A549 (cell line): Measurements from ENCODE around the gene CFAP410.

Source experiments
- EHMT2 ChIP-seq: fragments of 200-600 bp; sonication (generic); IDR thresholded peaks from 2 replicates; pipeline ENCODE4 v1.6.1; 2016; ENCODE audit warnings: antibody characterized with exemption, low read depth, mild to moderate bottlenecking, moderate library complexity
- GATA3 ChIP-seq: IDR thresholded peaks from 2 replicates; pipeline ENCODE4 v1.6.1; 2012; ENCODE audit warnings: borderline replicate concordance
- HOXA7 ChIP-seq: fragments of 250-450 bp; sonication (Bioruptor Pico); IDR thresholded peaks from 2 replicates; pipeline ENCODE4 v1.5.0; 2020; ENCODE audit warnings: mild to moderate bottlenecking, moderate library complexity
- JUNB ChIP-seq: fragments of >200 bp; sonication (Bioruptor Twin); formaldehyde crosslinking; IDR thresholded peaks from 2 replicates; pipeline ENCODE4 v1.6.1; 2016
- KDM5A ChIP-seq: fragments of 200-600 bp; sonication (generic); IDR thresholded peaks from 2 replicates; pipeline ENCODE4 v1.6.1; 2016; ENCODE audit warnings: antibody characterized with exemption, mild to moderate bottlenecking
- POLR2A ChIP-seq: IDR thresholded peaks from 2 replicates; pipeline ENCODE4 v1.6.1; 2012; ENCODE audit warnings: mild to moderate bottlenecking, low read length
- RNF2 ChIP-seq: fragments of 200-600 bp; sonication (generic); IDR thresholded peaks from 2 replicates; pipeline ENCODE4 v1.6.1; 2016; ENCODE audit warnings: low read depth, mild to moderate bottlenecking, antibody characterized with exemption, moderate library complexity, borderline replicate concordance
- SMC3 ChIP-seq: fragments of >200 bp; sonication (Bioruptor Twin); formaldehyde crosslinking; IDR thresholded peaks from 3 replicates; pipeline ENCODE4 v1.6.1; 2018; ENCODE audit warnings: inconsistent platforms
- TF ChIP-seq, protein P1 (sequence below): fragments of >200 bp; sonication (Bioruptor Twin); formaldehyde crosslinking; IDR thresholded peaks from 3 replicates; pipeline ENCODE4 v1.5.1; 2016
- TF ChIP-seq, protein P2 (sequence below): fragments of 200-600 bp; sonication (generic); IDR thresholded peaks from 2 replicates; pipeline ENCODE4 v1.6.1; 2016; ENCODE audit warnings: antibody characterized with exemption, mild to moderate bottlenecking, moderate library complexity
- TF ChIP-seq, protein P3 (sequence below): fragments of 450-650 bp; IDR thresholded peaks from 2 replicates; pipeline ENCODE4 v1.6.1; 2014; ENCODE audit warnings: antibody characterized with exemption
- TF ChIP-seq, protein P4 (sequence below): IDR thresholded peaks from 2 replicates; pipeline ENCODE4 v1.6.1; 2012

DNA sequence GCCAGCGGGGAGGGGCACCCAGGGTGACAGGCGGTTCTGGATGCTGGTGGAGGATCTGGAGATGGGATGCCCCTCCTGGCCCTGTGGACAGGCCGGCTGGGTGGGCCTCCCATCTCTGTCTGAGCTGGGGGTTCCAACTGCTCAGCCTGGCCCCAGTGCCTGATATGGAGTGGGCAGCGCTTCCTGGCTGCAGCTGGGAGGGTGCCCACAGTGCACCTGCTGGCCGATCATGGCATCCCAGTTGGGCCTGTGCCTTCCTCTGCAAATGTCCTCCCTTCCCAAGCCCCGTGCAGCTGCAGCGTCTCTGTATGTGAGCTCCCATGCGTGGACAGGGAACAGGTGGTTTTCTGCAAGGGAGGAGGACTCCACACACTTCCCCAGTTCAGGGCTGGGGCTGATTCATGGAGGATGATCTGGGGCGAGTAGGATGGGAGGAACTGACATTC lies 37.2 kb downstream of the CFAP410 start:
- TF ChIP-seq, protein P1, sequence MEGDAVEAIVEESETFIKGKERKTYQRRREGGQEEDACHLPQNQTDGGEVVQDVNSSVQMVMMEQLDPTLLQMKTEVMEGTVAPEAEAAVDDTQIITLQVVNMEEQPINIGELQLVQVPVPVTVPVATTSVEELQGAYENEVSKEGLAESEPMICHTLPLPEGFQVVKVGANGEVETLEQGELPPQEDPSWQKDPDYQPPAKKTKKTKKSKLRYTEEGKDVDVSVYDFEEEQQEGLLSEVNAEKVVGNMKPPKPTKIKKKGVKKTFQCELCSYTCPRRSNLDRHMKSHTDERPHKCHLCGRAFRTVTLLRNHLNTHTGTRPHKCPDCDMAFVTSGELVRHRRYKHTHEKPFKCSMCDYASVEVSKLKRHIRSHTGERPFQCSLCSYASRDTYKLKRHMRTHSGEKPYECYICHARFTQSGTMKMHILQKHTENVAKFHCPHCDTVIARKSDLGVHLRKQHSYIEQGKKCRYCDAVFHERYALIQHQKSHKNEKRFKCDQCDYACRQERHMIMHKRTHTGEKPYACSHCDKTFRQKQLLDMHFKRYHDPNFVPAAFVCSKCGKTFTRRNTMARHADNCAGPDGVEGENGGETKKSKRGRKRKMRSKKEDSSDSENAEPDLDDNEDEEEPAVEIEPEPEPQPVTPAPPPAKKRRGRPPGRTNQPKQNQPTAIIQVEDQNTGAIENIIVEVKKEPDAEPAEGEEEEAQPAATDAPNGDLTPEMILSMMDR, result no peak
- TF ChIP-seq, protein P2, sequence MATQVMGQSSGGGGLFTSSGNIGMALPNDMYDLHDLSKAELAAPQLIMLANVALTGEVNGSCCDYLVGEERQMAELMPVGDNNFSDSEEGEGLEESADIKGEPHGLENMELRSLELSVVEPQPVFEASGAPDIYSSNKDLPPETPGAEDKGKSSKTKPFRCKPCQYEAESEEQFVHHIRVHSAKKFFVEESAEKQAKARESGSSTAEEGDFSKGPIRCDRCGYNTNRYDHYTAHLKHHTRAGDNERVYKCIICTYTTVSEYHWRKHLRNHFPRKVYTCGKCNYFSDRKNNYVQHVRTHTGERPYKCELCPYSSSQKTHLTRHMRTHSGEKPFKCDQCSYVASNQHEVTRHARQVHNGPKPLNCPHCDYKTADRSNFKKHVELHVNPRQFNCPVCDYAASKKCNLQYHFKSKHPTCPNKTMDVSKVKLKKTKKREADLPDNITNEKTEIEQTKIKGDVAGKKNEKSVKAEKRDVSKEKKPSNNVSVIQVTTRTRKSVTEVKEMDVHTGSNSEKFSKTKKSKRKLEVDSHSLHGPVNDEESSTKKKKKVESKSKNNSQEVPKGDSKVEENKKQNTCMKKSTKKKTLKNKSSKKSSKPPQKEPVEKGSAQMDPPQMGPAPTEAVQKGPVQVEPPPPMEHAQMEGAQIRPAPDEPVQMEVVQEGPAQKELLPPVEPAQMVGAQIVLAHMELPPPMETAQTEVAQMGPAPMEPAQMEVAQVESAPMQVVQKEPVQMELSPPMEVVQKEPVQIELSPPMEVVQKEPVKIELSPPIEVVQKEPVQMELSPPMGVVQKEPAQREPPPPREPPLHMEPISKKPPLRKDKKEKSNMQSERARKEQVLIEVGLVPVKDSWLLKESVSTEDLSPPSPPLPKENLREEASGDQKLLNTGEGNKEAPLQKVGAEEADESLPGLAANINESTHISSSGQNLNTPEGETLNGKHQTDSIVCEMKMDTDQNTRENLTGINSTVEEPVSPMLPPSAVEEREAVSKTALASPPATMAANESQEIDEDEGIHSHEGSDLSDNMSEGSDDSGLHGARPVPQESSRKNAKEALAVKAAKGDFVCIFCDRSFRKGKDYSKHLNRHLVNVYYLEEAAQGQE, result no peak
- TF ChIP-seq SMC3 (no peak), EHMT2 (no peak), RNF2 (no peak), KDM5A (no peak), HOXA7 (CRISPR knock-in tag) (no peak), JUNB (no peak), GATA3 (no peak), POLR2A (no peak)
- TF ChIP-seq, protein P3, sequence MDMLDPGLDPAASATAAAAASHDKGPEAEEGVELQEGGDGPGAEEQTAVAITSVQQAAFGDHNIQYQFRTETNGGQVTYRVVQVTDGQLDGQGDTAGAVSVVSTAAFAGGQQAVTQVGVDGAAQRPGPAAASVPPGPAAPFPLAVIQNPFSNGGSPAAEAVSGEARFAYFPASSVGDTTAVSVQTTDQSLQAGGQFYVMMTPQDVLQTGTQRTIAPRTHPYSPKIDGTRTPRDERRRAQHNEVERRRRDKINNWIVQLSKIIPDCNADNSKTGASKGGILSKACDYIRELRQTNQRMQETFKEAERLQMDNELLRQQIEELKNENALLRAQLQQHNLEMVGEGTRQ, result no peak
- TF ChIP-seq, protein P4, sequence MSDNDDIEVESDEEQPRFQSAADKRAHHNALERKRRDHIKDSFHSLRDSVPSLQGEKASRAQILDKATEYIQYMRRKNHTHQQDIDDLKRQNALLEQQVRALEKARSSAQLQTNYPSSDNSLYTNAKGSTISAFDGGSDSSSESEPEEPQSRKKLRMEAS, result no peak
